Activated B cell treated with CpG ODN at 0.5 μM for 24 hours (primary cell): Measurements from ENCODE around the gene ANKMY1. TPM values are rescaled to one million over a fixed set of nuclear protein-coding genes. Genes with fewer than 3 reads are reported as not detected.

Experiments used
- ATAC-seq: fragments of 200-7000 bp; cut with Tn5 transposase; one replicate; pipeline ENCODE4 v1.10.0; 2021; ENCODE audit warnings: low read depth, mild to moderate bottlenecking, moderate library complexity
- CTCF ChIA-PET: fragments of 350-600 bp; sonication (Branson Sonifier 250); formaldehyde crosslinking; loops from one replicate; lab custom pipeline; 2021; ENCODE audit warnings: antibody characterized with exemption; lab: Charles Lee
- POLR2A ChIA-PET: fragments of 350-600 bp; sonication (Branson Sonifier 250); formaldehyde crosslinking; loops from one replicate; lab custom pipeline; 2021; ENCODE audit warnings: antibody characterized with exemption; lab: Charles Lee
- DNase-seq: peaks from one replicate; pipeline ENCODE4 v3.0.0; 2022
- H3K27ac Mint-ChIP-seq: one replicate; pipeline ENCODE4 v1.8.0; 2020; ENCODE audit warnings: mixed read lengths
- H3K27me3 Mint-ChIP-seq: one replicate; pipeline ENCODE4 v1.8.0; 2021; ENCODE audit warnings: mixed read lengths
- H3K36me3 Mint-ChIP-seq: one replicate; pipeline ENCODE4 v1.8.0; 2021; ENCODE audit warnings: low read depth, mixed read lengths
- H3K4me1 Mint-ChIP-seq: one replicate; pipeline ENCODE4 v1.8.0; 2021; ENCODE audit warnings: mixed read lengths
- H3K4me3 Mint-ChIP-seq: one replicate; pipeline ENCODE4 v1.8.0; 2020; ENCODE audit warnings: mild to moderate bottlenecking, mixed read lengths
- H3K9me3 Mint-ChIP-seq: one replicate; pipeline ENCODE4 v1.8.0; 2020; ENCODE audit warnings: mixed read lengths
- CTCF ChIP-seq: fragments of 200-600 bp; IDR thresholded peaks from one replicate; pipeline ENCODE4 v1.8.0; 2022; ENCODE audit warnings: antibody characterized with exemption, mild to moderate bottlenecking
- intact Hi-C: fragments of 100-400 bp; cut with micrococcal nuclease; formaldehyde crosslinking; loops from one replicate; pipeline ENCODE4 v1.15.1; 2024
- total RNA-seq: library from RNA; stranded (reverse); gene quantifications from 2 replicates; pipeline ENCODE4 v1.2.3, GENCODE V29; 2022

The ANKMY1 gene
- total RNA-seq, 1 donor from 2014 or later: 40.4 TPM

GRCh38 chr2:240561325-240561971 is 3.7 kb upstream of the ANKMY1 start:
- no peak for TF ChIP-seq CTCF
- no peaks in the 10 kb centered on the region for H3K9me3 Mint-ChIP-seq
- intact Hi-C loops: loop anchor here (1.0 to 10.0 kb wide), 12 partner anchors 25 to 1173 kb away; partner anchors contain the start of genes CAPN10, D2HGDH, FARP2 and GPC1

GRCh38 chr2:240560480-240561324 is 2.9 kb upstream of the ANKMY1 start:
- Mint-ChIP-seq H3K4me1 (peaks cover 77% of the 10 kb centered on the region), H3K9me3 (no peaks in the 10 kb centered on the region), H3K4me3 (peak overlapping the region; percentile 81), H3K27me3 (no peaks in the 10 kb centered on the region), H3K36me3 (peaks cover 42% of the 10 kb centered on the region), H3K27ac (peak overlapping the region; percentile 89)
- ChIA-PET CTCF (interaction anchor here (0.8 to 1.0 kb wide), 2 partner anchors 26 to 46 kb away, joined by 3 to 6 read pairs; partner anchors contain the start of gene CAPN10), POLR2A (interaction anchor here (0.6 to 12.0 kb wide), 20 partner anchors 8 to 1243 kb away, joined by 3 to 536 read pairs (median 4); partner anchors contain the start of genes ATG4B, CAPN10, HDLBP and ING5)
- peak; percentile 70 for ATAC-seq
- intact Hi-C loops: loop anchor here (1.0 to 10.0 kb wide), 13 partner anchors 8 to 1174 kb away; partner anchors contain the start of genes CAPN10, D2HGDH, FARP2 and GPC1
- peak; percentile 99 for DNase-seq
- no peak for TF ChIP-seq CTCF

More at GRCh38 chr2:240561325-240561971, 3.7 kb upstream of the ANKMY1 start:
- DNase-seq (no peak), ATAC-seq (peak; percentile 4)
- H3K27ac Mint-ChIP-seq: peak overlapping the region; percentile 89
- H3K4me1 Mint-ChIP-seq: peaks cover 80% of the 10 kb centered on the region
- H3K4me3 Mint-ChIP-seq: peak overlapping the region; percentile 81
- H3K36me3 Mint-ChIP-seq: peaks cover 40% of the 10 kb centered on the region
- H3K27me3 Mint-ChIP-seq: no peaks in the 10 kb centered on the region
- ChIA-PET CTCF (interaction anchor here (1.0 to 1.3 kb wide), 2 partner anchors 47 kb away, joined by 4 to 6 read pairs; no protein-coding TSS in a partner anchor), POLR2A (interaction anchor here (0.8 to 12.0 kb wide), 16 partner anchors 7 to 1243 kb away, joined by 3 to 536 read pairs (median 5); partner anchors contain the start of genes ATG4B, CAPN10, HDLBP and ING5)

DNA sequence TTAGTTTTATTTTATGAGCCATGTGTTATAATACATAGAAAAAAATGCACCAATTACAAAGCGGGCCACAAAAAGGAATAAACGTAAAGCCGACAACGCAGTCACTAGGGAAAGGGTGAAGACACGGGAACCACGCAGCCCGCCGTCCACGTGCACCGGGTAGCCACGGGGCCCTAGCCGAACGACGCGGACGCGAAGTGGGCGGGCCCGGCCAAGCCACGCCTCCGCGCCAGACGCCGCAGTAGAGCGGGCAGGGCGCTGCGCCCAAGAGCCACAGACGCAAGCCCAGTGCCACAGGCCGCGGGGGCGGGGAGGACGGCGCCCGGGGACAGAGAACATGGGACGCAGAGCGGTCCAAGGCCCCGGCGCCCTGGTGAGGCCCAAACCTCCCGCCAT is 2.3 kb upstream of the ANKMY1 start, which contains the start of gene DUSP28:
Gene DUSP28, plus strand, starts transcription at position 274 of the 396 bp plus-strand sequence. CDS start 328 bp downstream, outside the sequence.
- TF ChIP-seq CTCF: no peak
- peak; percentile 66 for ATAC-seq
- peak; percentile 93 for DNase-seq
- Mint-ChIP-seq H3K4me1 (peaks cover 70% of the 10 kb centered on the region), H3K36me3 (peaks cover 42% of the 10 kb centered on the region), H3K9me3 (no peaks in the 10 kb centered on the region), H3K27me3 (no peaks in the 10 kb centered on the region), H3K4me3 (peak within 1 kb of the TSS; percentile 81), H3K27ac (peak within 1 kb of the TSS; percentile 89)
- intact Hi-C loops: loop anchor here (1.0 to 10.0 kb wide), 10 partner anchors 8 to 1175 kb away; partner anchors contain the start of genes D2HGDH, FARP2, GPC1 and HDAC4
- CTCF ChIA-PET: interaction anchor here (0.8 to 1.0 kb wide), 2 partner anchors 26 to 46 kb away, joined by 3 to 6 read pairs; partner anchors contain the start of gene CAPN10
- POLR2A ChIA-PET: interaction anchor here (0.9 to 12.0 kb wide), 13 partner anchors 9 to 1244 kb away, joined by 3 to 536 read pairs (median 5); partner anchors contain the start of genes CAPN10, HDLBP, MTERF4 and NDUFA10

GRCh38 chr2:240559286-240559685 is 1.5 kb upstream of the ANKMY1 start:
- peak overlapping the region; percentile 72 for H3K4me3 Mint-ChIP-seq
- no peak for TF ChIP-seq CTCF
- no peak for ATAC-seq
- H3K4me1 Mint-ChIP-seq: peaks cover 62% of the 10 kb centered on the region
- intact Hi-C loops: no loop called here
- POLR2A ChIA-PET: interaction anchor here (0.8 kb wide), 1 partner anchor 27 kb away, joined by 4 read pairs; the partner anchor contains the start of gene CAPN10
- H3K36me3 Mint-ChIP-seq: peaks cover 43% of the 10 kb centered on the region
- peak overlapping the region; percentile 64 for H3K27ac Mint-ChIP-seq
- no peak for DNase-seq
- CTCF ChIA-PET: no interaction called here
- no peaks in the 10 kb centered on the region for H3K9me3 Mint-ChIP-seq
- no peaks in the 10 kb centered on the region for H3K27me3 Mint-ChIP-seq
